OCI-LY3 (cell line): Measurements from ENCODE around the gene PROS1.

Source experiments
- CTCF ChIP-seq: fragments of 200-600, 300-600 bp; sonication (generic); IDR thresholded peaks from 2 replicates; pipeline ENCODE4 v1.5.1; 2014; ENCODE audit warnings: antibody characterized with exemption, low read length, low read depth
- EZH2phosphoT487 ChIP-seq: fragments of 200-600 bp; shearing (Covaris generic); IDR thresholded peaks from 2 replicates; pipeline ENCODE4 v1.6.1; 2018; ENCODE audit warnings: antibody characterized with exemption, mixed run types, low read depth

DNA sequence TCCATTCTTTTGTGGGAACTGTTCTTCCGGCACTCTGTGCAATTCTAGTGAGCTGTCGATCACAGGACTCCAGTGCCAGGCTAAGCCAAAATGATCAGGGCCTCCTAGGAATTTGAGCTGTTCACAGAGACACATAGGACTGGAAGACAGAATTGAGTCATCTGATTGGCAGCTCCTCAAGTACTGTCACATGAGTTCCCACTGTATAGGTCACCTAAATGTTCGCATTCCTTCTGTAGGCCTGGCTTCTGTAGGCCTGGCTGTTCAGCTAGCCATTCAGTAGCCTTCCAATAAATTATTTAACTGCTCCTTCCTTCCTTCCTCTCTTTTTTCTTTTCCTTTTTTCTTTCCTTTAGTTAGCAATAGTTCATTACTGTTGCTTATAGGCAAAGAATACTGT lies 4.3 kb downstream of the PROS1 start:
- TF ChIP-seq CTCF: no peak
- TF ChIP-seq EZH2phosphoT487: no peak
